HL-60 (cell line): ENCODE results near the gene MTX2.
"Not testable (repeated sequence)": the region's sequence is repeated elsewhere in the genome, so short reads cannot be mapped to it uniquely, and the experiment has no call there.

ENCODE experiments used
- DNase-seq, 2 experiments: peaks; one replicate each; pipeline ENCODE4 v3.0.0-alpha.2; 2010 to 2020; ENCODE audit warnings: low read depth in 1 of 2, low spot score in 1 of 2
- H3K27ac ChIP-seq: fragments of 250-450 bp; sonication (Bioruptor Pico); replicated peaks from 2 replicates; pipeline ENCODE4 v1.5.1; 2020; ENCODE audit warnings: mild to moderate bottlenecking, moderate library complexity
- H3K27me3 ChIP-seq: fragments of 250-450 bp; sonication (Bioruptor Pico); 2 replicates; pipeline ENCODE4 v1.5.1; 2021; ENCODE audit warnings: mild to moderate bottlenecking, moderate library complexity; ENCODE audit not compliant: insufficient read depth, poor library complexity, severe bottlenecking
- H3K4me3 ChIP-seq: replicated peaks from 2 replicates; pipeline ENCODE4 v1.5.1; 2011; ENCODE audit warnings: mild to moderate bottlenecking, control low read depth, low read length; ENCODE audit not compliant: insufficient read depth
- GABPA ChIP-seq: IDR thresholded peaks from 2 replicates; pipeline ENCODE4 v1.6.1; 2012; ENCODE audit warnings: low read depth
- POLR2AphosphoS5 ChIP-seq: IDR thresholded peaks from 2 replicates; pipeline ENCODE4 v1.6.1; 2012; ENCODE audit warnings: low read depth
- SPI1 ChIP-seq: IDR thresholded peaks from 2 replicates; pipeline ENCODE4 v1.6.1; 2012; ENCODE audit warnings: low read depth, mild to moderate bottlenecking, borderline replicate concordance
- TF ChIP-seq, protein P1 (sequence below): IDR thresholded peaks from 2 replicates; pipeline ENCODE4 v1.6.1; 2012; ENCODE audit warnings: low read depth; ENCODE audit not compliant: insufficient replicate concordance
- TF ChIP-seq, protein P2 (sequence below): IDR thresholded peaks from one replicate; pipeline ENCODE4 v1.5.1; 2011; ENCODE audit warnings: low read length, control low read depth, inconsistent platforms; ENCODE audit not compliant: insufficient read depth

Gene MTX2

DNA sequence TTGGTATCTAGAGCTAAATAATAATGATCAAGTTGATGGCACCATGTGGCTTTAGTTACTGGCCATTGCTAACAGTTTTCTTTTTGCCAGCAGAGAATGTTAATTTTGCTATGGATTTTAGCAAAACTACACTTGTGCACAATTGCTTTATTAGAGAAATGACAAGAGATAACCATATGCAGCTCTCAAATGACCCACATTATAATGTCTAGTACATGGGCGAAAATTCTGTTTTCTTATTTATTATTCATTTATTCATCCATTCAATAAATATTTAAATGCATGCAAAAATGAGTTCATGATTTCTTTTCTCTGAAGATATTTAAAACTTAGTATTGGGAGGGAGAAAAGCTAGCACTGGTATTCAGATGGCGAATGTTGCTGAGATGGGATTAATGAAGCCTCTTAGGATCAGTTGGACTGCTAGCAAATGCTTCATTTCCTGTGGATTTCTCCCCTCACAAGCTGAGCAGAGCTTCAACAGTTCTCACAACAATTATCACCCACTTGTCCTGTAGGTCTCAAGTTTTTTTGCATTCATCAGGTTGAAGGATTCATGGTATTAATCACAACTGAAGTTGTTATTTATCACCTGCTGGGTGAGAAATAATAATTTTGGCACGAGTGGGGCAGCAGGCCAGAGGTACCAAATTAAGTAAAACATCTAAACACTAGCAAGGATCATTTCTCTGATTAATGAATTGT is 95.2 kb downstream of the MTX2 start:
- no peak for TF ChIP-seq SPI1
- TF ChIP-seq, protein P1, sequence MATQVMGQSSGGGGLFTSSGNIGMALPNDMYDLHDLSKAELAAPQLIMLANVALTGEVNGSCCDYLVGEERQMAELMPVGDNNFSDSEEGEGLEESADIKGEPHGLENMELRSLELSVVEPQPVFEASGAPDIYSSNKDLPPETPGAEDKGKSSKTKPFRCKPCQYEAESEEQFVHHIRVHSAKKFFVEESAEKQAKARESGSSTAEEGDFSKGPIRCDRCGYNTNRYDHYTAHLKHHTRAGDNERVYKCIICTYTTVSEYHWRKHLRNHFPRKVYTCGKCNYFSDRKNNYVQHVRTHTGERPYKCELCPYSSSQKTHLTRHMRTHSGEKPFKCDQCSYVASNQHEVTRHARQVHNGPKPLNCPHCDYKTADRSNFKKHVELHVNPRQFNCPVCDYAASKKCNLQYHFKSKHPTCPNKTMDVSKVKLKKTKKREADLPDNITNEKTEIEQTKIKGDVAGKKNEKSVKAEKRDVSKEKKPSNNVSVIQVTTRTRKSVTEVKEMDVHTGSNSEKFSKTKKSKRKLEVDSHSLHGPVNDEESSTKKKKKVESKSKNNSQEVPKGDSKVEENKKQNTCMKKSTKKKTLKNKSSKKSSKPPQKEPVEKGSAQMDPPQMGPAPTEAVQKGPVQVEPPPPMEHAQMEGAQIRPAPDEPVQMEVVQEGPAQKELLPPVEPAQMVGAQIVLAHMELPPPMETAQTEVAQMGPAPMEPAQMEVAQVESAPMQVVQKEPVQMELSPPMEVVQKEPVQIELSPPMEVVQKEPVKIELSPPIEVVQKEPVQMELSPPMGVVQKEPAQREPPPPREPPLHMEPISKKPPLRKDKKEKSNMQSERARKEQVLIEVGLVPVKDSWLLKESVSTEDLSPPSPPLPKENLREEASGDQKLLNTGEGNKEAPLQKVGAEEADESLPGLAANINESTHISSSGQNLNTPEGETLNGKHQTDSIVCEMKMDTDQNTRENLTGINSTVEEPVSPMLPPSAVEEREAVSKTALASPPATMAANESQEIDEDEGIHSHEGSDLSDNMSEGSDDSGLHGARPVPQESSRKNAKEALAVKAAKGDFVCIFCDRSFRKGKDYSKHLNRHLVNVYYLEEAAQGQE, result no peak
- TF ChIP-seq, protein P2, sequence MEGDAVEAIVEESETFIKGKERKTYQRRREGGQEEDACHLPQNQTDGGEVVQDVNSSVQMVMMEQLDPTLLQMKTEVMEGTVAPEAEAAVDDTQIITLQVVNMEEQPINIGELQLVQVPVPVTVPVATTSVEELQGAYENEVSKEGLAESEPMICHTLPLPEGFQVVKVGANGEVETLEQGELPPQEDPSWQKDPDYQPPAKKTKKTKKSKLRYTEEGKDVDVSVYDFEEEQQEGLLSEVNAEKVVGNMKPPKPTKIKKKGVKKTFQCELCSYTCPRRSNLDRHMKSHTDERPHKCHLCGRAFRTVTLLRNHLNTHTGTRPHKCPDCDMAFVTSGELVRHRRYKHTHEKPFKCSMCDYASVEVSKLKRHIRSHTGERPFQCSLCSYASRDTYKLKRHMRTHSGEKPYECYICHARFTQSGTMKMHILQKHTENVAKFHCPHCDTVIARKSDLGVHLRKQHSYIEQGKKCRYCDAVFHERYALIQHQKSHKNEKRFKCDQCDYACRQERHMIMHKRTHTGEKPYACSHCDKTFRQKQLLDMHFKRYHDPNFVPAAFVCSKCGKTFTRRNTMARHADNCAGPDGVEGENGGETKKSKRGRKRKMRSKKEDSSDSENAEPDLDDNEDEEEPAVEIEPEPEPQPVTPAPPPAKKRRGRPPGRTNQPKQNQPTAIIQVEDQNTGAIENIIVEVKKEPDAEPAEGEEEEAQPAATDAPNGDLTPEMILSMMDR, result no peak
- no peak for TF ChIP-seq GABPA
- TF ChIP-seq POLR2AphosphoS5, result no peak

DNA sequence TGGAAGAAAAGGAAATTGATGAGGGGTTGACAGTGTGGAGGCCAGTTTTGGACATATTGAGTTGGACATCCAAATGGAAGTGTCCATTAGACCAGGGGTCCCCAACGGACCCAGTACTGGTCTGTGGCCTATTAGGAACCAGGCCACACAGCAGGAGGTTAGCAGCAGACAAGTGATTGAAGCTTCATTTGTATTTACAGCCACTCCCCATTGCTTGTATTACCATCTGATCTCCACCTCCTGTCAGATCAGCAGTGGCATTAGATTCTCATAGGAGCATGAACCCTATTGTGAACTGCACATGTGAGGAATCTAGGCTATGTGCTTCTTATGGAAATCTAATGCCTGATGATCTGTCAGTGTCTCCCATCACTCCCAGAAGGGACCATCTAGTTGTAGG is 99.1 kb downstream of the MTX2 start:
- Histone ChIP-seq H3K27me3 (peaks cover 3% of the 10 kb centered on the region), H3K4me3 (no peak overlapping the region), H3K27ac (no peak overlapping the region)
- DNase-seq, result no peak
- TF ChIP-seq, protein P1, result no peak
- TF ChIP-seq SPI1 (no peak), POLR2AphosphoS5 (no peak), GABPA (no peak)
- TF ChIP-seq, protein P2, result no peak

More for the DNA sequence above, 95.2 kb downstream of the MTX2 start:
- no peak overlapping the region for H3K27ac ChIP-seq
- H3K4me3 ChIP-seq, result no peak overlapping the region
- no peak for DNase-seq
- H3K27me3 ChIP-seq, result no peaks in the 10 kb centered on the region

DNA sequence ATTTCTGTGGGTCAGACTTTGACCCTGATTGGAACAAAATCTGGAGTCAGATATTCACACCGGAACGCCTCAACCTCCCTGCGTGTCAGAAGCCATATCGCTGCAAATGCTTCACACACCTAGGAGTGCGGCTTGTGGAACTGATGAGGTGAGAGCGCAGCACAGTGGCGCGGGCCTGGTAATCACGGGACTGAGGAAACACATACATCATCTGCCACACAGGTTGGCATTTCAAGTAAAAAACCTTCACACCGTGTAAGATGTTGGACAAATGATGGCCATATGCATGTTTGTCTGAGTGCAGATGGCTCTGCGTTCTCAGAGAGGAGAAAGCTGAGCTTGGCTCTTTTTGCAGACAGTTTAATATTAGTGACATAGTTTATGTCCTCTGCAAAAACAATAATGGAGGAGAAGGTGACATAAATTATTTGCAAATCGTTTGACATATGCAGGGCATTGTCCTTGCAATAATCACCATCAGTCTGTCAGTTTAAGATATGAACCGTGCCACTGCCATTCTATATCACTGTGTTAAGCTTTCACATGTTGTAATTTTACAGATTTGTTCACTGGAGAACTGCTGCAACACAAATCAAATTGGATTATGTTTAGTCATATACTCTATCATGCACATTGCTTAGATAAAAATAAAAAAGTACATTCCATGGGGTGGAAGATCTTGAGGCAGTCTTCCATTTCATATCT is 101.4 kb downstream of the MTX2 start:
- DNase-seq, result no peak
- TF ChIP-seq GABPA (no peak), SPI1 (no peak), POLR2AphosphoS5 (no peak)
- TF ChIP-seq, protein P2, result no peak
- TF ChIP-seq, protein P1, result no peak
- no peak overlapping the region for H3K4me3 ChIP-seq

DNA sequence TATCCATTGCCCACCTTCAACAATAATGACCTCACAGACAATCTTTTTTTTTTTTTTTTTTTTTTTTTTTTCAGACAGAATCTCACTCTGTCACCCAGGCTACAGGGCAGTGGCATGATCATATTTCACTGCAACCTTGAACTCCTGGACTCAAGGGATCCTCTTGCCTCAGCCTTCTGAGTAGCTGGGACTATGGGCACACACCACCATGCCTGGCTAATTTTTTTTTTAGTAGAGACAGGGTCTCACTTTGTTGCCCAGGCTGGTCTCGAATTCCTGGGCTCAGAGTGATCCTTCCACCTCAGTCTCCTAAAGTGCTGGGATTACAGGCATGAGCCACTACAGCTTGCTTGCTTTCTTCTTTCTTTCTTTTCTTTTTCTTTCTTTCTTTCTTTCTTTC is 103.9 kb downstream of the MTX2 start:
- not testable (repeated sequence) for H3K27ac ChIP-seq, DNase-seq, H3K27me3 ChIP-seq, H3K4me3 ChIP-seq

More for the DNA sequence above, 101.4 kb downstream of the MTX2 start:
- Histone ChIP-seq H3K27ac (no peak overlapping the region), H3K27me3 (peaks cover 3% of the 10 kb centered on the region)
